ENCODE data around the gene TPCN2.

DNA sequence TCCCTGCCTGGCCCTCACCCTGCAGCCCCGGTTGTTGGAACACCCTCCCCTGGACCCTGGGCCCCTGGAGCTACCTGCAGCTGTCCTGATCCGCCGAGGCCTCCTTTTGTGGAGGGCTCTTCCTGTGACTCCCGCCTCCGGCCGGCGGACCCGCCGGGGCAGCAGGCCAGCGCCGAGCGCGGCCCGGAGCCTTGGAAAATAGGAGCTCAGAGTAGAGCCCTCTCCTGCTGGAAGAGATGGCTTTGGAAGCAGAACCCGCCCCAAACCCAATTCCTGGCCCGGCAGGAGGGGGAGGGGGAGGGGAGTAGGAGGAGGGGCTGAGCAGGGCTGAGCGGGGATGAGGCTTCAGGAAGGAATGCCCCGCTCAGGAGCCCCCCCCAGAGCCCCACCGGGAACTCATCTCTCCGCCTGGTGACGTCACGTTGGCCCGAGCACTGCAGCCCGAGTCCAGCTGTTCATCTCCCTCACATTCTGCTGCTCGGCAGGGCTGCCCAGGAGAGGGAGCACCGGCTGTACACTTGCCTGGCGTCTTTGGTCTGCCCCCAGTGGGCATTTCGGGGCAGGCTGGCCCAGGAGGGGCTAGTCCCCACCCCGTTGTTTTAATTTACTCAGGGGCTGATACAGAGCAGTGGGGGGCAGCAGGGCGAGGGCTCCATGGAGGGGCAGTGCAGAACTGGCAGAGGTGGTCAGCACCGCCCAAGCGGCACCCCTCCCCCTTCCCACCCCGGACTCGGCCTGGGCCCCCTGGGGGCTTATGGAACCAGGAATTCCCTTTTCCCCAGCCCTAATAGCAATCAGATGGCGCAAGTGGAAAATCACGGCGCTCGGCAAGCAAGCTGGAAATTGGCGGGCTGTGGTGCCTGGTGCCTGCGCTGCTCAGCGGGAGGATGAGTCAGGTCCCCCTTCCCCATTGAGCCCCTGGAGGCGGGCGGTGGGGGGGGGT is 35.5 kb upstream of the TPCN2 start, which contains the start of gene MRGPRF:
- TF ChIP-seq, protein P1, sequence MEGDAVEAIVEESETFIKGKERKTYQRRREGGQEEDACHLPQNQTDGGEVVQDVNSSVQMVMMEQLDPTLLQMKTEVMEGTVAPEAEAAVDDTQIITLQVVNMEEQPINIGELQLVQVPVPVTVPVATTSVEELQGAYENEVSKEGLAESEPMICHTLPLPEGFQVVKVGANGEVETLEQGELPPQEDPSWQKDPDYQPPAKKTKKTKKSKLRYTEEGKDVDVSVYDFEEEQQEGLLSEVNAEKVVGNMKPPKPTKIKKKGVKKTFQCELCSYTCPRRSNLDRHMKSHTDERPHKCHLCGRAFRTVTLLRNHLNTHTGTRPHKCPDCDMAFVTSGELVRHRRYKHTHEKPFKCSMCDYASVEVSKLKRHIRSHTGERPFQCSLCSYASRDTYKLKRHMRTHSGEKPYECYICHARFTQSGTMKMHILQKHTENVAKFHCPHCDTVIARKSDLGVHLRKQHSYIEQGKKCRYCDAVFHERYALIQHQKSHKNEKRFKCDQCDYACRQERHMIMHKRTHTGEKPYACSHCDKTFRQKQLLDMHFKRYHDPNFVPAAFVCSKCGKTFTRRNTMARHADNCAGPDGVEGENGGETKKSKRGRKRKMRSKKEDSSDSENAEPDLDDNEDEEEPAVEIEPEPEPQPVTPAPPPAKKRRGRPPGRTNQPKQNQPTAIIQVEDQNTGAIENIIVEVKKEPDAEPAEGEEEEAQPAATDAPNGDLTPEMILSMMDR (IDR thresholded peaks at IDR 0.05) = peak; percentile 16 to 85 (median 42)
- peak in 1 of 2 donors; percentile 46 for TF ChIP-seq POLR2A (IDR thresholded peaks at IDR 0.05)
- TF ChIP-seq EP300 (IDR thresholded peaks at IDR 0.05) = peak in 1 of 2 donors; percentile 61
